Loucy (cell line): ENCODE measurements around the gene ZNF593OS.

Experiments used
- H2AFZ ChIP-seq: fragments of 200-600 bp; sonication (generic); 2 replicates; pipeline ENCODE4 v1.6.0; 2016; ENCODE audit warnings: antibody characterized with exemption, mild to moderate bottlenecking, low read length, moderate library complexity
- H3F3A ChIP-seq: fragments of 200-600 bp; 2 replicates; pipeline ENCODE4 v1.6.0; 2016; ENCODE audit warnings: antibody characterized with exemption, low read depth, mild to moderate bottlenecking
- H3K27me3 ChIP-seq: fragments of 200-600 bp; sonication (generic); 2 replicates; pipeline ENCODE4 v1.6.1; 2014; ENCODE audit warnings: low read length, mild to moderate bottlenecking; ENCODE audit not compliant: insufficient read depth, poor library complexity, severe bottlenecking
- H3K36me3 ChIP-seq: fragments of 200-600 bp; sonication (generic); 2 replicates; pipeline ENCODE4 v1.6.1; 2016; ENCODE audit warnings: low read length; ENCODE audit not compliant: insufficient read depth
- H3K4me1 ChIP-seq: fragments of 200-600 bp; sonication (generic); 2 replicates; pipeline ENCODE4 v1.5.1; 2014; ENCODE audit warnings: low read length, mild to moderate bottlenecking; ENCODE audit not compliant: insufficient read depth, poor library complexity, severe bottlenecking
- H3K4me2 ChIP-seq: fragments of 200-600 bp; sonication (generic); 2 replicates; pipeline ENCODE4 v1.6.0; 2014; ENCODE audit warnings: antibody characterized with exemption, low read length, low read depth, mild to moderate bottlenecking; ENCODE audit not compliant: poor library complexity, severe bottlenecking
- H3K4me3 ChIP-seq: fragments of 200-600 bp; sonication (generic); 2 replicates; pipeline ENCODE4 v1.5.1; 2014; ENCODE audit warnings: low read length, mild to moderate bottlenecking, mixed read lengths; ENCODE audit not compliant: poor library complexity, severe bottlenecking
- H3K79me2 ChIP-seq: fragments of 200-600 bp; sonication (generic); 2 replicates; pipeline ENCODE4 v1.6.1; 2014; ENCODE audit warnings: low read length; ENCODE audit not compliant: insufficient read depth
- H3K9ac ChIP-seq: fragments of 200-600 bp; sonication (generic); 2 replicates; pipeline ENCODE4 v1.6.0; 2014; ENCODE audit warnings: mild to moderate bottlenecking, low read depth, low read length, moderate library complexity; ENCODE audit not compliant: poor library complexity, severe bottlenecking
- H3K9me2 ChIP-seq: fragments of 200-600 bp; sonication (generic); replicated peaks from 2 replicates; pipeline ENCODE4 v1.6.1; 2016; ENCODE audit warnings: low read depth, low read length, mixed read lengths
- H3K9me3 ChIP-seq: fragments of 200-600 bp; sonication (generic); 2 replicates; pipeline ENCODE4 v1.6.1; 2014; ENCODE audit warnings: mild to moderate bottlenecking, antibody characterized with exemption, low read length, low read depth; ENCODE audit not compliant: insufficient read depth
- H4K20me1 ChIP-seq: fragments of 200-600 bp; sonication (generic); 2 replicates; pipeline ENCODE4 v1.6.0; 2014; ENCODE audit warnings: antibody characterized with exemption, low read length, mild to moderate bottlenecking; ENCODE audit not compliant: insufficient read depth, poor library complexity, severe bottlenecking
- CTCF ChIP-seq: fragments of 200-600 bp; sonication (generic); conservative IDR thresholded peaks from 2 replicates; pipeline ENCODE4 v1.5.1; 2014; ENCODE audit warnings: mild to moderate bottlenecking, antibody characterized with exemption, low read length
- EZH2phosphoT487 ChIP-seq: fragments of 200-600 bp; IDR thresholded peaks from 2 replicates; pipeline ENCODE4 v1.6.1; 2018; ENCODE audit warnings: antibody characterized with exemption, mild to moderate bottlenecking, moderate library complexity, borderline replicate concordance

Gene ZNF593OS

GRCh38 chr1:26187882-26188281 lies 16.2 kb upstream of the ZNF593OS start:
- Histone ChIP-seq H3K4me1 (peaks cover 12% of the 10 kb centered on the region), H3K9ac (no peak overlapping the region), H3F3A (no peaks in the 10 kb centered on the region), H2AFZ (no peak overlapping the region), H3K27me3 (no peaks in the 10 kb centered on the region), H3K79me2 (no peaks in the 10 kb centered on the region), H3K36me3 (no peaks in the 10 kb centered on the region), H3K9me3 (no peaks in the 10 kb centered on the region), H3K9me2 (no peaks in the 10 kb centered on the region), H3K4me2 (no peak overlapping the region), H4K20me1 (no peaks in the 10 kb centered on the region), H3K4me3 (no peak overlapping the region)
- no peak for TF ChIP-seq CTCF

- Histone ChIP-seq H3K36me3 (no peaks in the 10 kb centered on the region), H3F3A (no peaks in the 10 kb centered on the region), H3K79me2 (no peaks in the 10 kb centered on the region), H3K4me1 (no peaks in the 10 kb centered on the region), H3K9me2 (no peaks in the 10 kb centered on the region), H3K4me3 (no peak overlapping the region), H3K9ac (no peak overlapping the region), H4K20me1 (no peaks in the 10 kb centered on the region), H3K4me2 (no peak overlapping the region), H3K27me3 (no peaks in the 10 kb centered on the region), H2AFZ (no peak overlapping the region), H3K9me3 (no peaks in the 10 kb centered on the region)
- TF ChIP-seq EZH2phosphoT487 (no peak), CTCF (no peak)
Observed at GRCh38 chr1:26184883-26185282, 13.3 kb upstream of the ZNF593OS start.

GRCh38 chr1:26184086-26184485 lies 12.5 kb upstream of the ZNF593OS start:
- H4K20me1 ChIP-seq = no peaks in the 10 kb centered on the region

More at GRCh38 chr1:26184086-26184485, 12.5 kb upstream of the ZNF593OS start:
- Histone ChIP-seq H3F3A (no peaks in the 10 kb centered on the region), H3K4me3 (no peak overlapping the region), H3K4me2 (no peak overlapping the region), H3K36me3 (no peaks in the 10 kb centered on the region), H3K4me1 (no peaks in the 10 kb centered on the region), H2AFZ (no peak overlapping the region), H3K79me2 (no peaks in the 10 kb centered on the region), H3K9ac (no peak overlapping the region), H3K9me2 (no peaks in the 10 kb centered on the region), H3K9me3 (no peaks in the 10 kb centered on the region), H3K27me3 (no peaks in the 10 kb centered on the region)
- TF ChIP-seq CTCF (no peak), EZH2phosphoT487 (no peak)
